Measurements from ENCODE around the gene TMEM190. TPM values are rescaled to one million over a fixed set of nuclear protein-coding genes. Genes with fewer than 3 reads are reported as not detected.

TMEM190 gene
- total and polyA plus RNA-seq, 9 of the 15 experiments (the other 6 are each of a cell fraction or from before 2014, with no cell fraction given): not detected

DNA sequence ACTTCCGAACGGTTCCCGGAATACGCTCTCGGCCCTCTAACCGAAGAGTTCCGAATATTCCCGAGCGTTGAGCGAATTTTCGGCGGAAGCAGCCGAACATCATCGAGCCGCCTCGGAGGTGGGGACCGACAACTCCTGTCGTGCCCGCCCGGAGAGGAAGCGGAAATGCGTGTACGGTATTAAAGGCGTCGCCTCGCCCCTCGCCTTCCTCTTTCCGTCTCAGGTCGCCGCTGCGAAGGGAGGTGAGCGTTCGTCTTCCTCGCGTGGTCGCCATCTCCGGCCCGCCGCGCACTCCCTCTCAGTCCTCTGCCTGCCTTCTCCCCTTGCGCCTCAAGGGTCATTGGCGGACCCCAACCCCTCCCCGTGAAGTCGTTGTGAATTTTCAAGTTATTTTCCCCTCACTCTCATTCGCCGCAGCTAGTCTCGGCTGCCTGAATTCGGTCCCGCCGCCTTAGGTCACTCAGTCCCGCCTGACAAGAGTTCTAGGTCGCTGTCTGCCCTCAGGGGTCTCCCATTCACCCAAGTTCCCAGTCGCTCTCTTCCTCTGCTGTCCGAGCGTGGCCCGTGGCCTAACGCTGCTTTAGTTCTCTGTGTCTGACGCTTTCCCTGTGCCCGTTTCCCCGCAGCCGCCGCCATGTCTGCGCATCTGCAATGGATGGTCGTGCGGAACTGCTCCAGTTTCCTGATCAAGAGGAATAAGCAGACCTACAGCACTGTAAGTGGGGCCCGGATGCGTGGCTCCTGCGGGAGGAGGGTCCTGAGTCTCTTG, 9.3 kb downstream of the TMEM190 start, which contains the start of gene RPL28 (continued):
- TF ChIP-seq YY1 (IDR thresholded peaks at IDR 0.05; ENCODE audit: borderline replicate concordance in 1 of 3, control insufficient read depth in 1 of 3, extremely low read depth in 1 of 3, insufficient read depth in 3 of 3, insufficient read length in 1 of 3, insufficient replicate concordance in 2 of 3, low read depth in 1 of 3, low read length in 2 of 3): peak in 2 of 3 experiments; percentile 43 to 79
- peak; percentile 75 for TF ChIP-seq NEUROD1 (IDR thresholded peaks at IDR 0.05; ENCODE audit: borderline replicate concordance, low read depth, low read length, partially characterized antibody)
- peak in 1 of 2 experiments; percentile 33; a peak in 1 of 4 replicates for TF ChIP-seq TRIM24 (IDR thresholded peaks at IDR 0.05)
- TF ChIP-seq, protein P1, sequence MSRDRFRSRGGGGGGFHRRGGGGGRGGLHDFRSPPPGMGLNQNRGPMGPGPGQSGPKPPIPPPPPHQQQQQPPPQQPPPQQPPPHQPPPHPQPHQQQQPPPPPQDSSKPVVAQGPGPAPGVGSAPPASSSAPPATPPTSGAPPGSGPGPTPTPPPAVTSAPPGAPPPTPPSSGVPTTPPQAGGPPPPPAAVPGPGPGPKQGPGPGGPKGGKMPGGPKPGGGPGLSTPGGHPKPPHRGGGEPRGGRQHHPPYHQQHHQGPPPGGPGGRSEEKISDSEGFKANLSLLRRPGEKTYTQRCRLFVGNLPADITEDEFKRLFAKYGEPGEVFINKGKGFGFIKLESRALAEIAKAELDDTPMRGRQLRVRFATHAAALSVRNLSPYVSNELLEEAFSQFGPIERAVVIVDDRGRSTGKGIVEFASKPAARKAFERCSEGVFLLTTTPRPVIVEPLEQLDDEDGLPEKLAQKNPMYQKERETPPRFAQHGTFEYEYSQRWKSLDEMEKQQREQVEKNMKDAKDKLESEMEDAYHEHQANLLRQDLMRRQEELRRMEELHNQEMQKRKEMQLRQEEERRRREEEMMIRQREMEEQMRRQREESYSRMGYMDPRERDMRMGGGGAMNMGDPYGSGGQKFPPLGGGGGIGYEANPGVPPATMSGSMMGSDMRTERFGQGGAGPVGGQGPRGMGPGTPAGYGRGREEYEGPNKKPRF (IDR thresholded peaks at IDR 0.05; ENCODE audit: low read depth, low read length): no peak
- no peak for TF ChIP-seq ZFP30 (CRISPR knock-in tag; IDR thresholded peaks at IDR 0.05; ENCODE audit: borderline replicate concordance)
- peak; percentile 97 for TF ChIP-seq CHD1 (IDR thresholded peaks at IDR 0.05; ENCODE audit: low read length)
- no peak for TF ChIP-seq U2AF1 (optimal IDR thresholded peaks at IDR 0.05; ENCODE audit: low read depth, low read length)
- TF ChIP-seq, protein P2, sequence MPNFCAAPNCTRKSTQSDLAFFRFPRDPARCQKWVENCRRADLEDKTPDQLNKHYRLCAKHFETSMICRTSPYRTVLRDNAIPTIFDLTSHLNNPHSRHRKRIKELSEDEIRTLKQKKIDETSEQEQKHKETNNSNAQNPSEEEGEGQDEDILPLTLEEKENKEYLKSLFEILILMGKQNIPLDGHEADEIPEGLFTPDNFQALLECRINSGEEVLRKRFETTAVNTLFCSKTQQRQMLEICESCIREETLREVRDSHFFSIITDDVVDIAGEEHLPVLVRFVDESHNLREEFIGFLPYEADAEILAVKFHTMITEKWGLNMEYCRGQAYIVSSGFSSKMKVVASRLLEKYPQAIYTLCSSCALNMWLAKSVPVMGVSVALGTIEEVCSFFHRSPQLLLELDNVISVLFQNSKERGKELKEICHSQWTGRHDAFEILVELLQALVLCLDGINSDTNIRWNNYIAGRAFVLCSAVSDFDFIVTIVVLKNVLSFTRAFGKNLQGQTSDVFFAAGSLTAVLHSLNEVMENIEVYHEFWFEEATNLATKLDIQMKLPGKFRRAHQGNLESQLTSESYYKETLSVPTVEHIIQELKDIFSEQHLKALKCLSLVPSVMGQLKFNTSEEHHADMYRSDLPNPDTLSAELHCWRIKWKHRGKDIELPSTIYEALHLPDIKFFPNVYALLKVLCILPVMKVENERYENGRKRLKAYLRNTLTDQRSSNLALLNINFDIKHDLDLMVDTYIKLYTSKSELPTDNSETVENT (CRISPR knock-in tag; IDR thresholded peaks at IDR 0.05): peak; percentile 80; the same call in 1 of the 2 replicates
- no peak for TF ChIP-seq ZBTB8A (IDR thresholded peaks at IDR 0.05; ENCODE audit: partially characterized antibody)
- no peak for TF ChIP-seq ZNF175 (CRISPR knock-in tag; IDR thresholded peaks at IDR 0.05; ENCODE audit: low read depth)
- TF ChIP-seq, protein P3, sequence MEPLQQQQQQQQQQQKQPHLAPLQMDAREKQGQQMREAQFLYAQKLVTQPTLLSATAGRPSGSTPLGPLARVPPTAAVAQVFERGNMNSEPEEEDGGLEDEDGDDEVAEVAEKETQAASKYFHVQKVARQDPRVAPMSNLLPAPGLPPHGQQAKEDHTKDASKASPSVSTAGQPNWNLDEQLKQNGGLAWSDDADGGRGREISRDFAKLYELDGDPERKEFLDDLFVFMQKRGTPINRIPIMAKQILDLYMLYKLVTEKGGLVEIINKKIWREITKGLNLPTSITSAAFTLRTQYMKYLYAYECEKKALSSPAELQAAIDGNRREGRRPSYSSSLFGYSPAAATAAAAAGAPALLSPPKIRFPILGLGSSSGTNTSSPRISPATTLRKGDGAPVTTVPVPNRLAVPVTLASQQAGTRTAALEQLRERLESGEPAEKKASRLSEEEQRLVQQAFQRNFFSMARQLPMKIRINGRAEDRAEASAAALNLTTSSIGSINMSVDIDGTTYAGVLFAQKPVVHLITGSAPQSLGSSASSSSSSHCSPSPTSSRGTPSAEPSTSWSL (CRISPR knock-in tag; IDR thresholded peaks at IDR 0.05; ENCODE audit: borderline replicate concordance): no peak

All from K562 (cell line).